H1 (cell line): ENCODE measurements around the gene TPT1.

Experiments used
- CTCF ChIP-seq, 3 experiments: IDR thresholded peaks; 1 replicate in 2 of 3; 2 replicates in 1 of 3; pipeline versions ENCODE4 v1.5.1 to v1.6.1; 2011; ENCODE audit warnings: low read length in 3 of 3, mild to moderate bottlenecking in 3 of 3, inconsistent platforms in 2 of 3, low read depth in 1 of 3, moderate library complexity in 1 of 3; ENCODE audit not compliant: insufficient read depth in 1 of 3; ENCODE audit errors: control extremely low read depth in 1 of 3
- EP300 ChIP-seq, 2 experiments: IDR thresholded peaks; 1 replicate in 1 of 2; 2 replicates in 1 of 2; pipeline ENCODE4 v1.6.1; 2011 to 2012; ENCODE audit warnings: low read depth in 2 of 2, low read length in 2 of 2, mild to moderate bottlenecking in 2 of 2, borderline replicate concordance in 1 of 2, inconsistent platforms in 1 of 2, moderate library complexity in 1 of 2
- EZH2 ChIP-seq: fragments of 200-600 bp; sonication (generic); IDR thresholded peaks from 2 replicates; pipeline ENCODE4 v1.7.1; 2012; ENCODE audit warnings: low read depth, mild to moderate bottlenecking, moderate library complexity, low read length, inconsistent platforms; ENCODE audit not compliant: severe bottlenecking
- POLR2A ChIP-seq, 2 experiments: IDR thresholded peaks; 1 replicate in 1 of 2; 2 replicates in 1 of 2; pipeline ENCODE4 v1.6.1; 2011; ENCODE audit warnings: low read depth in 2 of 2, low read length in 2 of 2, mild to moderate bottlenecking in 2 of 2; ENCODE audit errors: control extremely low read depth in 1 of 2
- POU5F1 ChIP-seq: IDR thresholded peaks from 2 replicates; pipeline ENCODE4 v1.6.1; 2011; ENCODE audit warnings: low read depth, mild to moderate bottlenecking, low read length, moderate library complexity
- SP2 ChIP-seq: IDR thresholded peaks from 2 replicates; pipeline ENCODE4 v1.6.1; 2012; ENCODE audit warnings: mild to moderate bottlenecking, low read length, inconsistent platforms
- SUZ12 ChIP-seq: fragments of 200-600 bp; sonication (generic); IDR thresholded peaks from 2 replicates; pipeline ENCODE4 v1.6.1; 2012; ENCODE audit warnings: mild to moderate bottlenecking, inconsistent platforms, low read length, moderate library complexity, mixed read lengths
- TF ChIP-seq, protein P1 (sequence below): IDR thresholded peaks from 2 replicates; pipeline ENCODE4 v1.6.1; 2011; ENCODE audit warnings: low read length, improper control_type of control experiment

GRCh38 chr13:45361596-45362206, 20.7 kb upstream of the TPT1 start:
- TF ChIP-seq CTCF (IDR thresholded peaks at IDR 0.05; ENCODE audit: control extremely low read depth in 1 of 3, insufficient read depth in 1 of 3, low read depth in 1 of 3, low read length in 3 of 3) (no peak), SP2 (no peak), POU5F1 (no peak), POLR2A (IDR thresholded peaks at IDR 0.05; ENCODE audit: control extremely low read depth in 1 of 2, low read depth in 2 of 2, low read length in 2 of 2) (no peak), EZH2 (no peak), EP300 (IDR thresholded peaks at IDR 0.05; ENCODE audit: borderline replicate concordance in 1 of 2, low read depth in 2 of 2, low read length in 2 of 2) (no peak), SUZ12 (no peak)
- TF ChIP-seq, protein P1, sequence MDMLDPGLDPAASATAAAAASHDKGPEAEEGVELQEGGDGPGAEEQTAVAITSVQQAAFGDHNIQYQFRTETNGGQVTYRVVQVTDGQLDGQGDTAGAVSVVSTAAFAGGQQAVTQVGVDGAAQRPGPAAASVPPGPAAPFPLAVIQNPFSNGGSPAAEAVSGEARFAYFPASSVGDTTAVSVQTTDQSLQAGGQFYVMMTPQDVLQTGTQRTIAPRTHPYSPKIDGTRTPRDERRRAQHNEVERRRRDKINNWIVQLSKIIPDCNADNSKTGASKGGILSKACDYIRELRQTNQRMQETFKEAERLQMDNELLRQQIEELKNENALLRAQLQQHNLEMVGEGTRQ: no peak
